Limb (tissue), 2 donors: ENCODE data around the gene BIN2.

Source experiments
- DNase-seq, 2 donors: peaks; one replicate each; pipeline ENCODE4 v3.0.0-alpha.2; 2016; ENCODE audit errors: extremely low spot score in 2 of 2

BIN2 gene

GRCh38 chr12:51323966-51324895 lies at the start of gene BIN2:
TSS of gene BIN2 (minus strand) at chr12:51324174. CDS start at chr12:51324102, 72 bp downstream.
- no peak for DNase-seq

- DNase-seq: no peak
Observed at GRCh38 chr12:51373187-51373586, 49.2 kb upstream of the BIN2 start.

GRCh38 chr12:51372021-51372420 lies 48.0 kb upstream of the BIN2 start:
- no peak for DNase-seq

GRCh38 chr12:51371295-51371953 lies 47.5 kb upstream of the BIN2 start:
- DNase-seq: no peak

GRCh38 chr12:51370667-51371066 lies 46.7 kb upstream of the BIN2 start:
- DNase-seq: no peak

GRCh38 chr12:51369581-51369980 lies 45.6 kb upstream of the BIN2 start:
- no peak for DNase-seq

GRCh38 chr12:51368640-51369517 lies 44.9 kb upstream of the BIN2 start:
- DNase-seq: no peak

GRCh38 chr12:51365276-51365675 lies 41.3 kb upstream of the BIN2 start:
- no peak for DNase-seq

GRCh38 chr12:51364001-51364400 lies 40.0 kb upstream of the BIN2 start:
- no peak for DNase-seq

GRCh38 chr12:51362747-51363342 lies 38.9 kb upstream of the BIN2 start:
- DNase-seq: no peak

- DNase-seq: peak in 1 of 2 donors; percentile 42
Observed at GRCh38 chr12:51362307-51362706, 38.3 kb upstream of the BIN2 start.

- DNase-seq: no peak
Observed at GRCh38 chr12:51361161-51362016, 37.4 kb upstream of the BIN2 start.

- DNase-seq: no peak
Observed at GRCh38 chr12:51360315-51360714, 36.3 kb upstream of the BIN2 start.

- DNase-seq: no peak
Observed at GRCh38 chr12:51359851-51360250, 35.9 kb upstream of the BIN2 start.

- DNase-seq: no peak
Observed at GRCh38 chr12:51358496-51358895, 34.5 kb upstream of the BIN2 start.

GRCh38 chr12:51357374-51358047 lies 33.5 kb upstream of the BIN2 start:
- no peak for DNase-seq

GRCh38 chr12:51351913-51352532 lies 28.0 kb upstream of the BIN2 start:
- peak; percentile 32 to 50 for DNase-seq

GRCh38 chr12:51349026-51349425 lies 25.1 kb upstream of the BIN2 start:
- DNase-seq: no peak

GRCh38 chr12:51348116-51348515 lies 24.1 kb upstream of the BIN2 start:
- DNase-seq: no peak
